Stimulated activated CD4-positive, alpha-beta T cell treated with anti-CD3 and anti-CD28 coated beads, Interleukin-4, amount 100 ng/mL, for 24 hours (primary cell): ENCODE data around the gene SH3RF1.

Experiments
- DNase-seq: peaks from one replicate; pipeline ENCODE4 v3.0.0-alpha.2; 2020

The SH3RF1 gene

DNA sequence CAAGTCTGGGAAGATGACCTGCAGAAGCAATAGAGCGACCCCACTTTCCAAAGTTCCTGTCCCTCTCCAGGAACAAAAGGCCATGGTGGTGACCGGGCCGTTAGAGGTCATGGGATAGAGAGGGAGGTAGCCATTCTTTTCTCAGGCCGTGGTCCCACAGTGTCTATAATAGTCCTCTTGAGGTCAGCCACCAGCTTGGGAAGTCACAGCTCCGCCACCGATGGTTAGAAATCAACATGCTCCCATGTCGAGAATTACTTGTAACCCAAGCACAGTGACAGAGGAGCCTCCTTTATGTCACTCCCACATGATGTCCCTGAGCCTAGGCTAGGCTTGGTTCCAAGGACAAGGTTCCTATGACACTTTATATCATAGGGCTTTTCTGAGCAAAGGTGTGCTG lies 212.4 kb downstream of the SH3RF1 start:
- no peak for DNase-seq

DNA sequence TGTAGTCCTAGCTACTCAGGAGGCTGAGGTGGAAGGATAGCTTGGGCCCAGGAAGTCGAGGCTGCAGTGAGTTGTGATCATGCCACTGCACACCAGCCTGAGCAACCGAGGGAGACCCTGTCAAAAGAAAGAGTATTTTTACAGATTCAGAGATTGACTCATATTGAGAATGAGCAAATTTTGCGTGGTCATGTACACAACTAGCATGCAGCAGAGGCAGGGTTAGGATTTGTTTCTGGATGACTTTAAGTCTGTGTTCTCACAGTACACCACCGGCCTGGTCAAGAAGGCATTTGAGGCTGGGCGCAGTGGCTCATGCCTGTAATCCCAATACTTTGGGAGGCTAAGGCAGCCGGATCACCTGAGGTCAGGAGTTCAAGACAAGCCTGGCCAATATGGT lies 215.9 kb downstream of the SH3RF1 start:
- no peak for DNase-seq

DNA sequence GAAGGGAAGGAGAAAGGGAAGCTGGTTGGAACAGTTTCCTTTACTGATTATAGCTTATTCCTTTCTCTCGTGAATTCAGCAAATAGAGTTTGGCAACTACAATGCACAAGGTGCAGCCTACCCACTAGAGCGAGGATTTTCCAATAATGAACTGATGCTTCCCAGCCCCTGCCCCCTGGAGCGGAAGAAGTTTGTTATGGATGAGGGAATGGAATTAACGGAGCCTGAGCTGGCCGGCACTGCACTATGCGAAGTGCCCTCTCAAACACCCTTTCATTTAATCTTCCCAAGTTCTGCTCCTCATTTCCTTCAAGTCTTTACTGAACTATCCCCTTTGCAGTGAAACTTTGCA lies 218.2 kb downstream of the SH3RF1 start:
- DNase-seq: no peak

DNA sequence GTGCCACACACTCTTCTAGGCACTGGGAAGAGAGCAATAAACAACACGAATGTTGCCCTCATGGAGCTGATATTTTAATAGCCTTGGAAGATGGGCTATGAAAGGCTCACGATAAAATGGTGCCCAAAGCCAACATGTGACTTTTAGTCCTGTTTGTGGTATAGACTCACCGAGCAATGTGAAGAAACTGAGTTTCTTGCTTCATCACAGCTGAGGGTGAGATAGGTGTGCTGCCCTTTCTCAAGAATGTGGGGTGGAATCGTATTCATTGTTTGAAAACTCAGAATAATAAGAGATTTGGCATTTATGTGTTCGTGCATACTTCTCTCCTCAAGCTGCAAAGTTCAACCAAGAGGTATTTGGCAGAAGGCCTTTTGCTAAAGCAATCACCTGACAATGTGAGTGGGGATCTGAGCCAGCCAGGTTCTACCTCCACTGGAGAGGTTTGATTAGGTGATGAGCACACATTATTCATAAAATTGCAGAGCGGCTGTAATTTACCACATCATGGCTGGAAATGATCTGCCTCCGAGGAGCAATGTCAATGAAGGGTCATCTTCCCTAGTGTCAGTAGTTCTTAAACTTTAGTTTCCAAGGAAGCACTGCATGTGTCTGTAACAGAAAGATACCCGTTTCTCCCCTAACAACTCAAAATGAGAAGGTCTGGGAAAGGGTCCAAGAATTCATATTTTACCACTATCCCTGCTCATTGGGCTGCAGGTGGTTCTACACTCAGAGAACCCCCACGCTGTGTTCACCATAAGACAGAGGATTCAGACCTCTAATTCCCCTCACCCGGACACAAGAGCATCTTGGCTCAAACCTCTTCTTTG lies 218.8 kb downstream of the SH3RF1 start:
- DNase-seq: no peak

DNA sequence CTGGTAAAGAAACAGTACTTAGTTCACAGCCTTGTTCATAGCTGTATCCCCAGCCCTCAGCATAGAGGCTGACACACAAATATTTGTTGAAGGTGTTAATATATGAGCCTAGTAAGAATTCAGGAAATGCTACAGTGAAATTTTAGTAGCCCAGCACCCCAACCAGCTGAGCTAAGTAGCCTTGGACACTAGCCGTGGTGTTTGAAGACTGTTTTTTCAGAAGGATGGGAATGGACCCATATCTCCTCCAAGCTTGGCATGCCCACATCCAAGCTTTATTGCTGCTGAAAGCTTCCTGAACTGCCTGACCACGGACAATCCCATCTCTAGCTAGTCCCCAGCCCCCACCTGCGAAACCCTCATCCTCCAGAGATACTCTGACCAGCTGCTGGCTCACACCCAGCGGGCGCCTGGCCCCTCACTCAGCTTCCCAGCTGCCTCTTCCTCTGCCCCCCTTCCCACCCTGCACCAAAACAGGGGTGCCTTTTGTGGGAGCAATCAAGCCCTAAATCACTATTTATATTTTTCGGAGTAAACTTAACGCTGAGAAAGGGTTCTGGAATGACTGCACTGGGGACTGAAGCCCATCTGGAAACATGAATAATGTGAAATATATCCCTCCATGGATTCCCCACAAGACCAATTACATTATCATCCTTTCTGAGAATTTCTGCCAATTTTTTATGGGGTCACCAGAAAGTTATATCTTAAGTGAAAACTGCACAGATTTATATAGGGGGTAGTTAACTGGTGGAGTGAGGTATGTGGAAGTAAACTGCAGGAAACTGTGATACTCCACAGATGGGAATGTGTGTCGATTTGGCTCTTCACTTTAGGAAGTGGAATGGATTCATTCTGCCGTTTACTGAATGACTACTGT lies 219.6 kb downstream of the SH3RF1 start:
- no peak for DNase-seq

DNA sequence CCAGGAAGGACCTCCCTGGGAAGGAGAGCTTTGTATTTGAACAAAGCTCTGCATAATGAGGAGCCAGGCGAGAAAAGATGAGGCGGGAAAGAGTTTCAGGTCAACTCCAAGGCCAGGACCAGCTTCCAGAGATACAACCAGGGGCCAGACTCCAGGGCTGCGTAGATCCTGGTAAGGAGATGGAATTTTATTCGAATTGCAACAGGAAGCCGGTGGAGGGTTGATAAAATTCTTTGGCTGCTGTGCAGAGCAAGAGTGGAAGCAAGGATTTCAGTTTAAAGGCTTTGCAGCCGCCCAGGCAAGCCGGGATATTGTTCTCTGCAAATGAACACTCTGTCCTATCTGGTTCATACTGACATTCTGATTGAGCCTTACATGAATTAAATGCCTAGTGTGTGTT lies 220.5 kb downstream of the SH3RF1 start:
- DNase-seq: no peak

DNA sequence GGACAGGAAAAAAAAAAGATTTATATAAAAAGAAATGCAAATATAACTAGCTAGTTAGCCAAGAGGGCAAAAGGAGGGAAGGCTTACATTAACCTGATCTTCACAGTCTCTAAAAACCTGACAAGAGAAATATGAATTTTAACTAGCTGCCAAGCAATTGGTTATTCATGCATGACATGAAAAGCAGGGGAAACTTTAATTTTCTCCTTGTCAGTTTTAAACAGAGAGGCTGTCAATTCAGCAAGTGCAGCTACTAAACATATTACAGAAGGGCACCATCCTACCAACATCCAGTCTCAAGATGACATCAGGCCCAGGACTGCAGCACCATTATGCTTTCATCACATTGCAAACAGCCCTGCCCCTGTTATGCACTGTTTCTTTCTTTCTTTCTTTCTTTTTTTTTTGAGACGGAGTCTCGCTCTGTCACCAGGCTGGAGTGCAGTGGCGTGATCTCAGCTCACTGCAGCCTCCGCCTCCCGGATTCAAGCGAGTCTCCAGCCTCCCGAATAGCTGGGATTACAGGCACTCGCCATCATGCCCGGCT lies 221.8 kb downstream of the SH3RF1 start:
- DNase-seq: no peak

DNA sequence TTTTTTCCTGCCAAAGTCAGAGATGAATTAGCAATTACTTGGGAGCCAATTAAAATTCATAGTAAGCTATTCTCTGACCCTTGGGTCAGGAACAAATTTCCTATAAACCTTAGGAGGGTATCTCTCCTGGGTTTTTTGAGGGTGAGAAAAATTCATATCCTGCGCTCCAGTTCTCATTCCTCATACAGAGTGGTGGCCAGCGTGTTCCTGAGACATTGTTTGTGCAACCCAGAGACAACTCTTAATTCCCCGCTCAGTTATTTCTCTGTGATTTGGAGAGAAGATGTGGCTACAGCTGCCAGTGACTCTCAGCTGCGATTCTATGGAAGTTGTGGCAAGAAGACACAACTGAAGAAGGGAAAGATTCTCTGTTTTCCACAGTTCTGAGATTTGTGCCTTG lies 222.8 kb downstream of the SH3RF1 start:
- no peak for DNase-seq

DNA sequence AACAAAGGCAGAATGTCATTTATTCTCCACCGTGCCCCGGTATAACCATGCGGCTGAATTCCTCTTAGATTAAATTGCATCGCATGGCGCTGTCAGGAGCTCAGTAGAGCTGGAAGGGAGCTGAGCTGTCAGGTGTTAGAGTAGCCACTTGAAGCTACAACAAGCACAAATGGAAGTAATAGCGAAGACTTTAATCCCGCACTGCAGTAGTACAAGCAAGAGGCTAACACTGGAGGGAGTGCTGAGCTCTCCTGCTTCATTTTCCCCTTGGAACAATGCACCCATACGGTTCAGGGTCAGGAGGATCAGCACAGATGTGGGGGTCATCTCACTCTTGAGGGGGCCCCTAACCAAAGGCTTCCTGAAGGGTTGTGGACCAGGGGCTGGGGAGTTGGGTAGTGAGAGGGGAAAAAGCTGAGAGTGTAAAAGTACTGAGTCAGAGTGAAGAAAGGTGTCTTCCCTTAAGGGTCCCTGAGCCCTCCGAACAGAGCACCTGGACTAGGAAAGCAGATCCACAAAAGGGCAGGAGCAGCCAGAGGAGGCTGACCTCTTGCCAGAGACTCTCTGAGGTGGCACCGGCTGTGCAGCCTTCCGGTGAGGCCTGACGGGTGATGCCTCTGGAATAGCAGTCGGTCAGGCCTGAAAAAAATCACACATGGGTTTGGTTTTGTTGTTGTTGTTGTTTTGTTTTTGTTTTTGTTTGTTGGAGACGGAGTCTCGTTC lies 224.7 kb downstream of the SH3RF1 start:
- DNase-seq: no peak

DNA sequence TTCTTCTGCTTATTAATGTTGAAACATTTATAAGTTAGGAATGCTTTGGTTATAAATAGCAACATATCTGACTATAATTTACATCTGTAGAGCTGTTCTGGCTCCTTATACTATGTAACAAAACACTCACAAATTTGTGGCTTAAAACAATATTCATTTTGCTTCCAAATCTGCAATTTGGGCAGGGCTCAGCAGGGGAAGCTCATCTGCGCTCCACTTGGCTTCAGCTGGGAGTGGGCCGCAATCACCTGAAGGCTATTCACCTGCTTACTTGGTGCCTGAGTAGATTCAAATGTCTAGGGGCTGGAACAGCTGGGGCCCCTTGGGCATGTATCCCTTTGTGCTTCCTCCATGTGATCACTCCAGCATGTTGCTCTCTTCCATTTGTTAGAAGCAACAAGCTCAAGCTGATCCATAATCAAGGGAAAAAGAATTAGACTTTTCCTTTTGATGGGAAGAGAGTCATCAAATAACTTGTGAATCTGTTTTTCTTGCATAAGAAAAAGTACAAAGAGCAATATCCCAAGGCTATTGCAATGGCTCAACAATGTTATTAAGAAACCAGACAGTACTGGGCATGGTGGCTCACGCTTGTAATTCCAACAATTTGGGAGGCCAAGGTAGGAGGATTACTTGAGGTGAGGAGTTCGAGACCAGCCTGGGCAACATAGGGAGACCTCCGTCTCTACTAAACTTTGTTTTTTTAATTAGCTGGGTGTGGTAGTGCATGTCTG lies 225.9 kb downstream of the SH3RF1 start:
- no peak for DNase-seq
